ENCODE data around the gene NTMT1.
A peak's percentile ranks its signal among the peaks of the same experiment; 100 is the strongest.

NTMT1 gene

DNA sequence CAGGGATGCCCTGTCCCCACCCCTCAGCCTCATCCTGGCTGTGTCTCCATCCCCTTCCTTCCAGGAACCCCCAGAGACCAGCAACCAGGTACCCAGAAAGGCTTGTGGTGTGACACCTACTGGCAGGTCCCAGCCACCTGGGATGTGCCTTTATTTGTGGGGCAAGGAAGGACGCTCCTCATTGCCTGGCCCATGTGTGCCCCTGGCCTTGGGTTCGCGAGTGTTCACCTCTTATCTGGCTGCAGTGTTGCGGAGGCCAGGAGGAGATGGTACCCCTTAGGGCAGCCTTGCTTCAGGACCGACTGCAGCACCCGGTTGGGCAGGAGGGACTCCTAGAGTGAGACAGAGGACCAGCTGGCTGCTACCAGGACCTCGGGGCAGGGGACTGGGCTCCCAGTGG, 13.8 kb upstream of the NTMT1 start:
- Histone ChIP-seq H3K4ac (ENCODE audit: low read depth, low read length) (no peak overlapping the region), H2AFZ (ENCODE audit: insufficient read depth, low read length, poor library complexity) (no peak overlapping the region), H3K14ac (ENCODE audit: low read length) (no peak overlapping the region), H4K91ac (ENCODE audit: low read depth, low read length) (peak overlapping the region; percentile 7), H3K36me3 (ENCODE audit: control insufficient read depth in 1 of 2, insufficient read depth in 2 of 2, low read length in 2 of 2) (no peaks in the 10 kb centered on the region), H2BK12ac (ENCODE audit: low read length) (no peak overlapping the region), H3K9me3 (ENCODE audit: insufficient read depth, low read depth, low read length) (no peaks in the 10 kb centered on the region), H4K12ac (ENCODE audit: low read depth, low read length) (no peak overlapping the region), H3K4me1 (ENCODE audit: control insufficient read depth in 1 of 2, insufficient read depth in 2 of 2, low read length in 2 of 2) (peaks cover 12 to 13% of the 10 kb centered on the region in 2 experiments), H4K8ac (ENCODE audit: low read depth, low read length) (no peak overlapping the region), H2BK120ac (ENCODE audit: insufficient read depth, low read length, poor library complexity) (no peak overlapping the region), H3K23ac (ENCODE audit: low read length) (no peak overlapping the region), H2AK5ac (ENCODE audit: low read length) (peak overlapping the region; percentile 0), H3K18ac (ENCODE audit: low read length) (no peak overlapping the region), H3K79me2 (ENCODE audit: control insufficient read depth, insufficient read depth, low read length, poor library complexity) (peaks cover 9% of the 10 kb centered on the region), H3K4me2 (ENCODE audit: low read length) (no peak overlapping the region), H3K27me3 (ENCODE audit: insufficient read depth, low read length) (no peaks in the 10 kb centered on the region), H3K79me1 (ENCODE audit: low read length) (peaks cover 21% of the 10 kb centered on the region), H2BK5ac (ENCODE audit: low read depth, low read length, poor library complexity) (no peak overlapping the region), H3K4me3 (ENCODE audit: low read depth, low read length) (no peak overlapping the region), H3K9ac (ENCODE audit: low read length) (no peak overlapping the region), H3K27ac (ENCODE audit: low read depth, low read length) (no peak overlapping the region)
- DNase-seq: no peak
- no CpG with 5 or more reads among the region's 7 CpGs for WGBS (ENCODE audit: extremely low coverage, insufficient coverage, insufficient read length)

DNA sequence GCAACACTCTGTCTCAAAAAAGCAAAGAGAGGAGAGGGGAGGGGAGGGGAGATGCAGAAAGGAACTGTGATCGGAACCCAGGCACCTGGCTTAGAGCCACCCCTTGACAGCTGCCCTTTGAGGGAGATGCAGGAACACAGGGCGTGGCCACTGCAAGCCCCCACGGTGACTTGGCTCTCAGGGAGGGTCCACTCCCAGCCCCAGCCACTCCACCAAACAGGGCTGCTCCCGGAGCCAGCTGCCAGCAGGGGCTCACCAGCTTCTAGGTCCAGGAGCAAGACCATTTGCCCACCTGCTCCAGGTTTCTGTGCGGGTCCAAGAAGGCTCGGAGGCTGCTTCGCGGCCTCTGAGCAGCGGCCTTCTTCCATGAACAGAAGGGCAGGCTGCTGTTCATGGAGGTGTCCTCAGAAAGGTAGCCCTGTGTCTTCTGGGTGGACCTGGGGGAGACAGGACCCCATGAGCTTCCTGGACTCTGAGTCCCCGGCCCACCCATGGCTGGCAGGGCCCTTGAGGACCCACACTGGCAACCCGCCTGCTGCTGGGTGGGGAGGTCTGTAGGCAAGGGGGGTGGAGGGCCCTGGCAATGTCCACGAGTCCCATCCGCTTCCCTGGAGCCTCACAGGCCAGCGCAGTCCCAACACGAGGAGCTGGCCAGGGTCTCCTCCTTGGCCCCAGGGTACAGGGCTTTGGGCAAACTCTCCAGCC, 13.0 kb upstream of the NTMT1 start:
- no peak overlapping the region for H2AK5ac ChIP-seq (ENCODE audit: low read length)
- H4K12ac ChIP-seq (ENCODE audit: low read depth, low read length): no peak overlapping the region
- H3K23ac ChIP-seq (ENCODE audit: low read length): no peak overlapping the region
- peaks cover 19% of the 10 kb centered on the region for H3K79me1 ChIP-seq (ENCODE audit: low read length)
- H2BK12ac ChIP-seq (ENCODE audit: low read length): peak overlapping the region; percentile 6
- H3K9ac ChIP-seq (ENCODE audit: low read length): no peak overlapping the region
- H3K4me2 ChIP-seq (ENCODE audit: low read length): no peak overlapping the region
- H3K9me3 ChIP-seq (ENCODE audit: insufficient read depth, low read depth, low read length): no peaks in the 10 kb centered on the region
- H4K91ac ChIP-seq (ENCODE audit: low read depth, low read length): no peak overlapping the region
- H3K14ac ChIP-seq (ENCODE audit: low read length): no peak overlapping the region
- no peaks in the 10 kb centered on the region for H3K27me3 ChIP-seq (ENCODE audit: insufficient read depth, low read length)
- H2AFZ ChIP-seq (ENCODE audit: insufficient read depth, low read length, poor library complexity): no peak overlapping the region
- H3K27ac ChIP-seq (ENCODE audit: low read depth, low read length): no peak overlapping the region
- no peak overlapping the region for H2BK5ac ChIP-seq (ENCODE audit: low read depth, low read length, poor library complexity)
- peak overlapping the region; percentile 3 for H2BK120ac ChIP-seq (ENCODE audit: insufficient read depth, low read length, poor library complexity)
- peaks cover 9 to 11% of the 10 kb centered on the region in 2 experiments for H3K4me1 ChIP-seq (ENCODE audit: control insufficient read depth in 1 of 2, insufficient read depth in 2 of 2, low read length in 2 of 2)
- no peak overlapping the region for H3K4me3 ChIP-seq (ENCODE audit: low read depth, low read length)
- H4K8ac ChIP-seq (ENCODE audit: low read depth, low read length): no peak overlapping the region
- H3K4ac ChIP-seq (ENCODE audit: low read depth, low read length): no peak overlapping the region
- H3K36me3 ChIP-seq (ENCODE audit: control insufficient read depth in 1 of 2, insufficient read depth in 2 of 2, low read length in 2 of 2): no peaks in the 10 kb centered on the region
- WGBS (ENCODE audit: extremely low coverage, insufficient coverage, insufficient read length): no CpG with 5 or more reads among the region's 15 CpGs
- DNase-seq: no peak
- peaks cover 9% of the 10 kb centered on the region for H3K79me2 ChIP-seq (ENCODE audit: control insufficient read depth, insufficient read depth, low read length, poor library complexity)
- H3K18ac ChIP-seq (ENCODE audit: low read length): no peak overlapping the region

DNA sequence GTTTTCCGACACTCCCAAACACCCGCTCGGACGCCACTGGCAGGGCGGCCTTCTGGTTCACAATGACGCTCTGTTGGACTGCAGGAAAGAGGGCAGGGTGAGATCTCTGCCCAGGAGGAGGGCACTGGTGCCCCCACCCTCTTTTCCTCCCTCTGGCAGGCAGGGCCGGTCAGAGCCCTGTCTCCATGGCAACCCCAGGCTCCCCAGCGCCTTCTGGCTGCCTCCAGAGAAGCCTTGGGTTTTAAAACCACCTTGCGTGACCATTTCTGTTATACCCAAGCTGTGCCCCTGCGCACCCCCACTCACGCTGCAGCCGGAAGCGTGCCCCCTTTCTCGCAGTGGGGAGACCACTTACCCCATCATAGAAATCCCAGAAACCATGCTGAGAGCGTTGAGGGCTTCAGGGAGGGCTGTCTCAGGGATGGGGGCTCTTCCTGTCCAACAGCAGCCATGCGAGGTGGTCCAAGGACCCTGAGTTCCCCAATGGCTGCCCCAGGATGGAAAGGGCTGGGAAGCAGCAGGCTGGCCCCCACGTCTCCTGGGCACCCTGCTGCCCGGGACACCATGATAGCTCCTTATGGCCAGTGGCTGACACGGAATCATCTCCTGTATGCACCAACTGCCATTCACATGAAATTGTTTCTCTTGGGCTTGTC, 12.3 kb upstream of the NTMT1 start:
- Histone ChIP-seq H3K9me3 (ENCODE audit: insufficient read depth, low read depth, low read length) (no peaks in the 10 kb centered on the region), H4K91ac (ENCODE audit: low read depth, low read length) (peak overlapping the region; percentile 4), H3K14ac (ENCODE audit: low read length) (no peak overlapping the region), H2BK5ac (ENCODE audit: low read depth, low read length, poor library complexity) (no peak overlapping the region), H3K4me1 (ENCODE audit: control insufficient read depth in 1 of 2, insufficient read depth in 2 of 2, low read length in 2 of 2) (peaks cover 9 to 11% of the 10 kb centered on the region in 2 experiments), H4K12ac (ENCODE audit: low read depth, low read length) (no peak overlapping the region), H3K4ac (ENCODE audit: low read depth, low read length) (no peak overlapping the region), H3K79me2 (ENCODE audit: control insufficient read depth, insufficient read depth, low read length, poor library complexity) (peaks cover 9% of the 10 kb centered on the region), H2AK5ac (ENCODE audit: low read length) (no peak overlapping the region), H3K27ac (ENCODE audit: low read depth, low read length) (no peak overlapping the region), H3K18ac (ENCODE audit: low read length) (no peak overlapping the region), H2BK120ac (ENCODE audit: insufficient read depth, low read length, poor library complexity) (no peak overlapping the region), H3K36me3 (ENCODE audit: control insufficient read depth in 1 of 2, insufficient read depth in 2 of 2, low read length in 2 of 2) (no peaks in the 10 kb centered on the region), H3K27me3 (ENCODE audit: insufficient read depth, low read length) (no peaks in the 10 kb centered on the region), H2BK12ac (ENCODE audit: low read length) (peak overlapping the region; percentile 8), H3K9ac (ENCODE audit: low read length) (no peak overlapping the region), H3K79me1 (ENCODE audit: low read length) (peaks cover 19% of the 10 kb centered on the region), H4K8ac (ENCODE audit: low read depth, low read length) (no peak overlapping the region), H3K23ac (ENCODE audit: low read length) (no peak overlapping the region), H2AFZ (ENCODE audit: insufficient read depth, low read length, poor library complexity) (no peak overlapping the region), H3K4me3 (ENCODE audit: low read depth, low read length) (no peak overlapping the region), H3K4me2 (ENCODE audit: low read length) (no peak overlapping the region)
- no peak for DNase-seq
- WGBS (ENCODE audit: extremely low coverage, insufficient coverage, insufficient read length): no CpG with 5 or more reads among the region's 19 CpGs

DNA sequence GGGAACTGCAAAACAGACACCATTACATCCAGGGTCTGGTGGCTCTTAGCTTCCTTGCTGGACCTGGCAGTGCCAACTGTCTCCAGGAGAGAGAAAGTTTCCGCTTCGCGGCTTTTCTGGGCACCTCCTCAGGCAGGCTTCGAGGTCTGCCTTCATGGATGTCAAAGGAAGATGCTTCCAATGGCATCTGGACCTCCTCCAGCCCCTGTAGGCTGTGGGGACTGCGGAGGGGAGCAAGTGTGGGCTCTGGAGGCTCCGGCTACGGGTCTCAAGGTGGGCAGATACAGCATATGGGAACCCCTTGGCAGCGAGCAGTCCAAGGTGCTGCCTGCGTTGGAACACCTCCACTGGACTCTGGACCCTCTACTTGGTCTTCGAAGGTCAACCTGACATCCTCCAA, 11.0 kb upstream of the NTMT1 start:
- Histone ChIP-seq H3K18ac (ENCODE audit: low read length) (no peak overlapping the region), H3K36me3 (ENCODE audit: control insufficient read depth in 1 of 2, insufficient read depth in 2 of 2, low read length in 2 of 2) (no peaks in the 10 kb centered on the region), H3K79me1 (ENCODE audit: low read length) (peaks cover 11% of the 10 kb centered on the region), H3K4me2 (ENCODE audit: low read length) (no peak overlapping the region), H3K14ac (ENCODE audit: low read length) (no peak overlapping the region), H2BK12ac (ENCODE audit: low read length) (no peak overlapping the region), H3K79me2 (ENCODE audit: control insufficient read depth, insufficient read depth, low read length, poor library complexity) (peaks cover 5% of the 10 kb centered on the region), H3K27ac (ENCODE audit: low read depth, low read length) (no peak overlapping the region), H4K91ac (ENCODE audit: low read depth, low read length) (no peak overlapping the region), H3K27me3 (ENCODE audit: insufficient read depth, low read length) (no peaks in the 10 kb centered on the region), H3K4ac (ENCODE audit: low read depth, low read length) (no peak overlapping the region), H2BK120ac (ENCODE audit: insufficient read depth, low read length, poor library complexity) (no peak overlapping the region), H2AFZ (ENCODE audit: insufficient read depth, low read length, poor library complexity) (no peak overlapping the region), H3K9ac (ENCODE audit: low read length) (no peak overlapping the region), H3K4me1 (ENCODE audit: control insufficient read depth in 1 of 2, insufficient read depth in 2 of 2, low read length in 2 of 2) (peaks cover 8 to 11% of the 10 kb centered on the region in 2 experiments), H2BK5ac (ENCODE audit: low read depth, low read length, poor library complexity) (no peak overlapping the region), H4K8ac (ENCODE audit: low read depth, low read length) (no peak overlapping the region), H3K9me3 (ENCODE audit: insufficient read depth, low read depth, low read length) (no peaks in the 10 kb centered on the region), H3K4me3 (ENCODE audit: low read depth, low read length) (no peak overlapping the region), H4K12ac (ENCODE audit: low read depth, low read length) (no peak overlapping the region), H2AK5ac (ENCODE audit: low read length) (no peak overlapping the region), H3K23ac (ENCODE audit: low read length) (no peak overlapping the region)
- WGBS (ENCODE audit: extremely low coverage, insufficient coverage, insufficient read length): no CpG with 5 or more reads among the region's 10 CpGs
- DNase-seq: no peak
